Neural progenitor cell (in vitro differentiated cells): ENCODE results near the gene XPNPEP2. TPM values are rescaled to one million over a fixed set of nuclear protein-coding genes. Genes with fewer than 3 reads are reported as not detected.

Source experiments
- DNase-seq: peaks from one replicate; pipeline ENCODE4 v3.0.0-alpha.2; 2016; ENCODE audit warnings: low spot score
- H2AFZ ChIP-seq: fragments of 200-600 bp; sonication (generic); replicated peaks from 2 replicates; pipeline ENCODE4 v1.6.1; 2016; ENCODE audit warnings: antibody characterized with exemption
- H3F3A ChIP-seq: fragments of 200-600 bp; sonication (generic); 2 replicates; pipeline ENCODE4 v1.6.1; 2016; ENCODE audit warnings: antibody characterized with exemption, low read depth
- H3K27ac ChIP-seq: fragments of 200-600 bp; sonication (generic); 2 replicates; pipeline ENCODE4 v1.5.1; 2016; ENCODE audit warnings: mild to moderate bottlenecking
- H3K27me3 ChIP-seq: fragments of 200-600 bp; sonication (generic); 2 replicates; pipeline ENCODE4 v1.6.1; 2016; ENCODE audit warnings: mild to moderate bottlenecking, moderate library complexity
- H3K36me3 ChIP-seq: fragments of 200-600 bp; sonication (generic); 2 replicates; pipeline ENCODE4 v1.5.1; 2016
- H3K4me1 ChIP-seq: fragments of 200-600 bp; sonication (generic); 2 replicates; pipeline ENCODE4 v1.6.1; 2016; ENCODE audit warnings: mixed run types
- H3K4me2 ChIP-seq: fragments of 200-600 bp; sonication (generic); 2 replicates; pipeline ENCODE4 v1.6.1; 2016
- H3K4me3 ChIP-seq: fragments of 200-600 bp; sonication (generic); 2 replicates; pipeline ENCODE4 v1.5.1; 2016
- H3K79me2 ChIP-seq: fragments of 200-600 bp; sonication (generic); 2 replicates; pipeline ENCODE4 v1.6.1; 2016; ENCODE audit warnings: low read depth
- H3K9ac ChIP-seq: fragments of 200-600 bp; sonication (generic); 2 replicates; pipeline ENCODE4 v1.6.1; 2016
- H3K9me3 ChIP-seq: fragments of 200-600 bp; sonication (generic); 2 replicates; pipeline ENCODE4 v1.5.1; 2016; ENCODE audit warnings: low read depth
- H4K20me1 ChIP-seq: fragments of 200-600 bp; sonication (generic); 2 replicates; pipeline ENCODE4 v1.6.1; 2016; ENCODE audit warnings: low read depth
- H3K27ac Mint-ChIP-seq: 3 replicates; pipeline ENCODE4 v1.8.0; 2021; ENCODE audit warnings: mixed read lengths
- H3K27me3 Mint-ChIP-seq: 2 replicates; pipeline ENCODE4 v1.8.0; 2022; ENCODE audit warnings: low read depth, mild to moderate bottlenecking, inconsistent platforms, moderate library complexity, mixed read lengths; ENCODE audit not compliant: insufficient read depth
- H3K36me3 Mint-ChIP-seq: 3 replicates; pipeline ENCODE4 v1.8.0; 2021; ENCODE audit warnings: mixed read lengths
- H3K4me1 Mint-ChIP-seq: 3 replicates; pipeline ENCODE4 v1.8.0; 2021; ENCODE audit warnings: mixed read lengths
- H3K4me3 Mint-ChIP-seq: 3 replicates; pipeline ENCODE4 v1.8.0; 2021; ENCODE audit warnings: mild to moderate bottlenecking, moderate library complexity, mixed read lengths
- H3K9me3 Mint-ChIP-seq: 3 replicates; pipeline ENCODE4 v1.8.0; 2020; ENCODE audit warnings: mixed read lengths
- EZH2 ChIP-seq: fragments of 200-600 bp; sonication (generic); IDR thresholded peaks from 2 replicates; pipeline ENCODE4 v1.6.1; 2017; ENCODE audit warnings: antibody characterized with exemption, mild to moderate bottlenecking, moderate library complexity
- EZH2phosphoT487 ChIP-seq: fragments of 200-600 bp; sonication (generic); IDR thresholded peaks from 2 replicates; pipeline ENCODE4 v1.6.1; 2017; ENCODE audit warnings: antibody characterized with exemption
- total RNA-seq: library from RNA; depleted of rRNA; stranded (reverse); fragments of >200 nt; gene quantifications from 2 replicates; pipeline ENCODE4 v1.2.3, GENCODE V29; 2015; ENCODE audit warnings: low replicate concordance
- TF ChIP-seq, protein P1 (sequence below): fragments of 200-600 bp; sonication (generic); IDR thresholded peaks from 2 replicates; pipeline ENCODE4 v1.5.1; 2017; ENCODE audit warnings: antibody characterized with exemption, mild to moderate bottlenecking

XPNPEP2 gene
- total RNA-seq, 1 donor from 2014 or later, result 1.7 TPM

DNA sequence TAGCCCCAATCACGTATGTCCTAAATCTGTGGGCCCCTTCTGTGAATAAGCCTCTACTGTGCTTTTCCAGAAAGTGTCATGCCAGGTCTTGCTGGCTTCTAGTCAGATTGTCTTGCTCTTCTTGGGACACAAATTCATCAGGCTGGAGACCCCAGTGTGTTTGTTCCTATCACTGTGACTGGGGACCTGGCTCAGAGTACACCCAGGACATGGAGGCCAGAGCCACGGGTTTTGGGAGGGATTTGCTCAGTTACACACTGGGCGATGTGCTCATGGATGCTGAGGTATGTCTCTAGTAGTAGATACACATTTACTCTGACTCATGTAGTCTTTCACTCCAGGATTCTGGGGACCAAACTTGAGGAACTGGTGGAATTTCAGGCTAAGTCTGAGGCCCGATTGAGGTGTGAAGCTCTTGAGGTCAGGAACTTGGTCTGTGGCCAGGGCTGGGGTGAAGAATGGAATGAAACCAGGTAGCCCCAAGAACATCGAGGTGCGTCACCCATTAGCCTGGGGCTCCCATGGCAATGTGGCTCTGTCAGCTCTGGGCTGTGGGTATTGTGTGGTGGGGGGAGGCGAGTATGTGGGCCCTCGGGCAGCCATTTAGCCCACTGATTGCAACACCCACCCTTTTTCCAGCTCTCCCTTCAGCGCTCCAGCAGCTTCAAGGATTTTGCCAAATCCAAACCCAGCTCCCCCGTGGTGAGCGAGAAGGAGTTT lies 48.7 kb downstream of the XPNPEP2 start:
- H4K20me1 ChIP-seq, result no peaks in the 10 kb centered on the region
- no peaks in the 10 kb centered on the region for H3K9me3 ChIP-seq
- H3K79me2 ChIP-seq, result no peaks in the 10 kb centered on the region
- TF ChIP-seq EZH2, result no peak
- TF ChIP-seq EZH2phosphoT487, result no peak
- TF ChIP-seq, protein P1, sequence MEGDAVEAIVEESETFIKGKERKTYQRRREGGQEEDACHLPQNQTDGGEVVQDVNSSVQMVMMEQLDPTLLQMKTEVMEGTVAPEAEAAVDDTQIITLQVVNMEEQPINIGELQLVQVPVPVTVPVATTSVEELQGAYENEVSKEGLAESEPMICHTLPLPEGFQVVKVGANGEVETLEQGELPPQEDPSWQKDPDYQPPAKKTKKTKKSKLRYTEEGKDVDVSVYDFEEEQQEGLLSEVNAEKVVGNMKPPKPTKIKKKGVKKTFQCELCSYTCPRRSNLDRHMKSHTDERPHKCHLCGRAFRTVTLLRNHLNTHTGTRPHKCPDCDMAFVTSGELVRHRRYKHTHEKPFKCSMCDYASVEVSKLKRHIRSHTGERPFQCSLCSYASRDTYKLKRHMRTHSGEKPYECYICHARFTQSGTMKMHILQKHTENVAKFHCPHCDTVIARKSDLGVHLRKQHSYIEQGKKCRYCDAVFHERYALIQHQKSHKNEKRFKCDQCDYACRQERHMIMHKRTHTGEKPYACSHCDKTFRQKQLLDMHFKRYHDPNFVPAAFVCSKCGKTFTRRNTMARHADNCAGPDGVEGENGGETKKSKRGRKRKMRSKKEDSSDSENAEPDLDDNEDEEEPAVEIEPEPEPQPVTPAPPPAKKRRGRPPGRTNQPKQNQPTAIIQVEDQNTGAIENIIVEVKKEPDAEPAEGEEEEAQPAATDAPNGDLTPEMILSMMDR, result no peak
- Mint-ChIP-seq H3K4me1 (peaks cover 14% of the 10 kb centered on the region), H3K27ac (no peak overlapping the region), H3K9me3 (peaks cover 2% of the 10 kb centered on the region), H3K4me3 (no peak overlapping the region), H3K27me3 (peaks cover 7% of the 10 kb centered on the region), H3K36me3 (peaks cover 2% of the 10 kb centered on the region)
- no peaks in the 10 kb centered on the region for H3K4me1 ChIP-seq
- no peak overlapping the region for H3K9ac ChIP-seq
- no peaks in the 10 kb centered on the region for H3K27me3 ChIP-seq
- H2AFZ ChIP-seq, result no peak overlapping the region
- H3K27ac ChIP-seq, result no peak overlapping the region
- no peak overlapping the region for H3K4me3 ChIP-seq
- no peaks in the 10 kb centered on the region for H3K36me3 ChIP-seq
- H3F3A ChIP-seq, result no peaks in the 10 kb centered on the region
- H3K4me2 ChIP-seq, result no peak overlapping the region
- DNase-seq, result no peak

DNA sequence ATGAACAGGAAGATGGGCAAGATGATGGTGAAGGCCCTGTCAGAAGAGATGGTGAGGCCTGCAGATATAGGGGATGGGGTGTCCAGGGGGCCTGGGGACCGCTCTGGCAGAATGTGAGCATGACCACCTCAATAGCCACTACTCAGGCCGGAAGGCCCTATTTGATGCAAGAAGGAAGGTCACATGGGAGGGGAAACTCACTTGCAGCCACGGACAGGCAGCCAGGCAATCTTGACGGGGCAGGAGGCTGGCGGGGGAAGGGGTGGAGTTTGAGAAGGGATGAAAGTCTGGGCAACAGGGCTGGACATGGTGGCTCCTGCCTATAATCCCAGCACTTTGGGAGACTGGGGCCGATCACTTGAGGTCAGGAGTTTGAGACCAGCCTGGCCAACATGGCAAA lies 49.7 kb downstream of the XPNPEP2 start:
- Mint-ChIP-seq H3K9me3 (peaks cover 2% of the 10 kb centered on the region), H3K36me3 (peaks cover 2% of the 10 kb centered on the region)
- H4K20me1 ChIP-seq, result no peaks in the 10 kb centered on the region

DNA sequence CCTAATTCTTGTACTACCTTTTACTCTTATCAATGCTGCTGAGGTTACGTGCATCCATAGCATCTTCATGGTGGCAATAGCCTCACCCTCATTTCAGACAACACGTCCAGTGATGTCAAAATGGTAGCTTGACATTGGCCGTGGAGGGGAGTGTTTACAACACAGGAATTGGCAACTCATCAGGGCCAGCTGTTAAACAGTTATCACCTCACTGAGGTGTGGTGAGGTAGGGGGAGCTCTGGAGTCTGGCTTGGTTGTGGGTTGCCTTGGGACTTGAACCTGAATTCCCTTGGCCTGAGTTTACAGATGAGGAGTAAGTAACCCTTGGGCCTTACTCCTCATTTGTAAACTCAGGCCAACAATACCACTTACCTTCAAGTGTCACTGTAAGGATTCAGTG lies 51.4 kb downstream of the XPNPEP2 start:
- H3K27ac ChIP-seq, result no peak overlapping the region
- H3K4me1 ChIP-seq, result no peaks in the 10 kb centered on the region
- H3K9ac ChIP-seq, result no peak overlapping the region
- no peak overlapping the region for H3K4me2 ChIP-seq
- no peak overlapping the region for H3K4me3 Mint-ChIP-seq
- H3K27ac Mint-ChIP-seq, result no peak overlapping the region
- peaks cover 7% of the 10 kb centered on the region for H3K27me3 Mint-ChIP-seq
- H3K27me3 ChIP-seq, result no peaks in the 10 kb centered on the region
- H3K4me3 ChIP-seq, result no peak overlapping the region
- no peak overlapping the region for H2AFZ ChIP-seq
- H3K36me3 ChIP-seq, result no peaks in the 10 kb centered on the region
- no peaks in the 10 kb centered on the region for H3K79me2 ChIP-seq
- no peak for DNase-seq
- peaks cover 16% of the 10 kb centered on the region for H3K4me1 Mint-ChIP-seq
- no peaks in the 10 kb centered on the region for H3K9me3 ChIP-seq
- H4K20me1 ChIP-seq, result no peaks in the 10 kb centered on the region
- H3K9me3 Mint-ChIP-seq, result peaks cover 2% of the 10 kb centered on the region
- H3F3A ChIP-seq, result no peaks in the 10 kb centered on the region
- TF ChIP-seq EZH2 (no peak), EZH2phosphoT487 (no peak)
- TF ChIP-seq, protein P1, result no peak
- peaks cover 2% of the 10 kb centered on the region for H3K36me3 Mint-ChIP-seq

More for the DNA sequence above, 49.7 kb downstream of the XPNPEP2 start:
- H3F3A ChIP-seq, result no peaks in the 10 kb centered on the region
- H3K9me3 ChIP-seq, result no peaks in the 10 kb centered on the region
- H3K9ac ChIP-seq, result no peak overlapping the region
- Mint-ChIP-seq H3K4me1 (peaks cover 14% of the 10 kb centered on the region), H3K4me3 (no peak overlapping the region), H3K27me3 (peaks cover 7% of the 10 kb centered on the region), H3K27ac (no peak overlapping the region)
- H3K4me1 ChIP-seq, result no peaks in the 10 kb centered on the region
- no peak overlapping the region for H3K27ac ChIP-seq
- no peaks in the 10 kb centered on the region for H3K27me3 ChIP-seq
- H3K4me3 ChIP-seq, result no peak overlapping the region
- no peak for DNase-seq
- no peak overlapping the region for H2AFZ ChIP-seq
- no peak overlapping the region for H3K4me2 ChIP-seq
- no peaks in the 10 kb centered on the region for H3K79me2 ChIP-seq
- TF ChIP-seq EZH2 (no peak), EZH2phosphoT487 (no peak)
- TF ChIP-seq, protein P1, result no peak
- H3K36me3 ChIP-seq, result no peaks in the 10 kb centered on the region
